Endothelial cell of umbilical vein (primary cell): ENCODE data around the gene TMEM270. TPM values are rescaled to one million over a fixed set of nuclear protein-coding genes. Genes with fewer than 3 reads are reported as not detected.

Experiments
- BruUV-seq: library from RNA; stranded (reverse); fragments of 400-500 nt; replicated peaks from 2 replicates; lab custom pipeline; 2021; lab: Mats Ljungman, UMichigan
- CTCF ChIA-PET: fragments of 300-600, 350-600 bp; sonication (Branson Sonifier 250); formaldehyde crosslinking; loops from one replicate; lab custom pipeline; 2021; ENCODE audit warnings: antibody characterized with exemption, inconsistent platforms; lab: Charles Lee
- POLR2A ChIA-PET: fragments of 300-600, 350-600 bp; sonication (Branson Sonifier 250); formaldehyde crosslinking; loops from one replicate; lab custom pipeline; 2021; ENCODE audit warnings: antibody characterized with exemption, inconsistent platforms; lab: Charles Lee
- DNase-seq: peaks from one replicate; pipeline ENCODE4 v3.0.0-alpha.2; 2011; ENCODE audit warnings: low read depth, low spot score
- FAIRE-seq: peaks from 2 replicates; lab custom pipeline; 2011; peaks lifted over from hg19 to GRCh38; lab: Jason Lieb, UNC
- H2AFZ ChIP-seq: 2 replicates; pipeline ENCODE4 v1.6.0; 2012; ENCODE audit warnings: low read depth, low read length, control low read depth, inconsistent platforms
- H3K27ac ChIP-seq: 2 replicates; pipeline ENCODE4 v1.5.1; 2011; ENCODE audit warnings: low read depth, mild to moderate bottlenecking, control low read depth, low read length, moderate library complexity; ENCODE audit not compliant: insufficient read depth
- H3K27me3 ChIP-seq, 2 experiments: 2 replicates each; pipeline versions ENCODE4 v1.6.0 to v1.6.1; 2011; ENCODE audit warnings: low read length in 2 of 2, mixed read lengths in 1 of 2; ENCODE audit not compliant: control insufficient read depth in 2 of 2, insufficient read depth in 2 of 2
- H3K36me3 ChIP-seq, 2 experiments: 2 replicates in 1 of 2; 3 replicates in 1 of 2; pipeline ENCODE4 v1.5.1; 2011; ENCODE audit warnings: low read length in 2 of 2, mild to moderate bottlenecking in 1 of 2, moderate library complexity in 1 of 2; ENCODE audit not compliant: control insufficient read depth in 2 of 2, insufficient read depth in 2 of 2; ENCODE audit errors: extremely low read depth in 1 of 2
- H3K4me1 ChIP-seq: 3 replicates; pipeline ENCODE4 v1.5.1; 2011; ENCODE audit warnings: mild to moderate bottlenecking, low read length; ENCODE audit not compliant: control insufficient read depth, insufficient read depth; ENCODE audit errors: extremely low read depth
- H3K4me2 ChIP-seq: 2 replicates; pipeline ENCODE4 v1.6.1; 2011; ENCODE audit warnings: low read length, control low read depth, mixed read lengths; ENCODE audit not compliant: insufficient read depth
- H3K4me3 ChIP-seq, 3 experiments: fragments of 200-600 bp in 1 of 3; sonication (generic), shearing (Covaris generic) in 1 of 3; replicated peaks in 1 of 3; 2 replicates each; pipeline ENCODE4 v1.5.1; 2011 to 2016; ENCODE audit warnings: control low read depth in 3 of 3, low read length in 3 of 3, mild to moderate bottlenecking in 2 of 3, inconsistent platforms in 1 of 3, low read depth in 1 of 3, moderate library complexity in 1 of 3; ENCODE audit not compliant: insufficient read depth in 1 of 3
- H3K79me2 ChIP-seq: 2 replicates; pipeline ENCODE4 v1.6.0; 2012; ENCODE audit warnings: low read length, inconsistent platforms; ENCODE audit not compliant: control insufficient read depth, insufficient read depth
- H3K9ac ChIP-seq: replicated peaks from 2 replicates; pipeline ENCODE3; 2011; ENCODE audit warnings: low read length, control low read depth; ENCODE audit not compliant: insufficient read depth; ENCODE audit errors: extremely low read depth
- H3K9me1 ChIP-seq: replicated peaks from 3 replicates; pipeline ENCODE4 v1.6.0; 2011; ENCODE audit warnings: mild to moderate bottlenecking, low read length; ENCODE audit not compliant: control insufficient read depth, insufficient read depth; ENCODE audit errors: extremely low read depth
- H3K9me3 ChIP-seq: replicated peaks from 2 replicates; pipeline ENCODE4 v1.5.1; 2012; ENCODE audit warnings: low read length, inconsistent platforms; ENCODE audit not compliant: control insufficient read depth, insufficient read depth
- H4K20me1 ChIP-seq: replicated peaks from 2 replicates; pipeline ENCODE3; 2011; ENCODE audit warnings: mild to moderate bottlenecking, low read length; ENCODE audit not compliant: control insufficient read depth, insufficient read depth; ENCODE audit errors: extremely low read depth
- CTCF ChIP-seq, 2 donors: IDR thresholded peaks; 1 replicate in 1 of 2; 2 replicates in 1 of 2; pipeline ENCODE4 v1.5.1; 2011; ENCODE audit warnings: low read length in 2 of 2, mild to moderate bottlenecking in 2 of 2, moderate library complexity in 2 of 2, control low read depth in 1 of 2, inconsistent platforms in 1 of 2, low read depth in 1 of 2; ENCODE audit not compliant: insufficient read depth in 1 of 2; ENCODE audit errors: extremely low read depth in 1 of 2
- EZH2 ChIP-seq: IDR thresholded peaks from 2 replicates; pipeline ENCODE4 v1.6.1; 2012; ENCODE audit warnings: borderline replicate concordance, low read depth, mild to moderate bottlenecking, moderate library complexity, low read length, inconsistent platforms; ENCODE audit not compliant: severe bottlenecking
- FOS ChIP-seq: IDR thresholded peaks from 2 replicates; pipeline ENCODE4 v1.6.1; 2011; ENCODE audit warnings: mild to moderate bottlenecking, low read length, moderate library complexity, borderline replicate concordance; ENCODE audit not compliant: insufficient read depth
- GATA2 ChIP-seq: IDR thresholded peaks from 2 replicates; pipeline ENCODE4 v1.7.0; 2011; ENCODE audit warnings: low read depth, mild to moderate bottlenecking, moderate library complexity, mixed read lengths, low read length; ENCODE audit not compliant: insufficient read length, insufficient read depth
- JUN ChIP-seq: IDR thresholded peaks from 2 replicates; pipeline ENCODE4 v1.6.1; 2011; ENCODE audit warnings: borderline replicate concordance, low read depth; ENCODE audit not compliant: insufficient read length, insufficient read depth
- MAX ChIP-seq: IDR thresholded peaks from 2 replicates; pipeline ENCODE4 v1.6.1; 2011; ENCODE audit not compliant: insufficient read depth, insufficient read length
- MYC ChIP-seq: IDR thresholded peaks from one replicate; pipeline ENCODE4 v1.6.1; 2011; ENCODE audit warnings: mild to moderate bottlenecking, low read depth, low read length
- POLR2A ChIP-seq: IDR thresholded peaks from 2 replicates; pipeline ENCODE4 v1.6.1; 2012; ENCODE audit warnings: low read depth, mild to moderate bottlenecking, control low read depth, low read length
- POLR2AphosphoS5 ChIP-seq: IDR thresholded peaks from 2 replicates; pipeline ENCODE4 v1.6.1; 2012; ENCODE audit warnings: low read depth, mild to moderate bottlenecking, control low read depth, low read length, moderate library complexity; ENCODE audit not compliant: insufficient read depth
- dilution Hi-C: fragments of 300-500 bp; cut with MboI; formaldehyde crosslinking; loops from one replicate; pipeline ENCODE4 v1.15.0; 2019; ENCODE audit warnings: low sequenced_read_pairs; ENCODE audit not compliant: extremely low pct_ligation_motif_present
- intact Hi-C: fragments of 100-400 bp; cut with micrococcal nuclease; formaldehyde crosslinking; loops from one replicate; pipeline ENCODE4 v1.10.0; 2022
- polyA plus RNA-seq, 4 experiments: library from polyadenylated mRNA; depleted of rRNA in 3 of 4; stranded (reverse) in 3 of 4; unstranded in 1 of 4; fragments of >200 nt; gene quantifications; 2 replicates each; pipeline versions ENCODE4 v1.2.1 to v1.2.3, GENCODE V29; 2011 to 2012; ENCODE audit warnings: missing spikeins in 1 of 4
- total RNA-seq: library from RNA; stranded (reverse); gene quantifications from 2 replicates; pipeline ENCODE4 v1.2.3, GENCODE V29; 2021

TMEM270 gene
- total and polyA plus RNA-seq, 2 donors (not counting 3 experiments of a cell fraction or from before 2014, with no cell fraction given): not detected

- ChIA-PET CTCF (interaction anchor here (1.3 kb wide), 1 partner anchor 120 kb away, joined by 5 read pairs; no protein-coding TSS in a partner anchor), POLR2A (no interaction called here)
- dilution Hi-C loops: no loop called here
These were observed 45.9 kb downstream of the TMEM270 start for GRCh38 chr7:73906874-73907273.

More at GRCh38 chr7:73906874-73907273, 45.9 kb downstream of the TMEM270 start:
- H3K9ac ChIP-seq: no peak overlapping the region
- H3K36me3 ChIP-seq: no peaks in the 10 kb centered on the region
- H3K4me1 ChIP-seq: no peaks in the 10 kb centered on the region
- intact Hi-C loops: no loop called here
- FAIRE-seq: no peak
- BruUV-seq: no TSS peak
- no peaks in the 10 kb centered on the region for H3K9me3 ChIP-seq
- DNase-seq: no peak
- H3K79me2 ChIP-seq: no peaks in the 10 kb centered on the region
- TF ChIP-seq GATA2 (no peak), MAX (no peak), POLR2A (no peak), POLR2AphosphoS5 (no peak), FOS (no peak), JUN (no peak), EZH2 (no peak), CTCF (IDR thresholded peaks at IDR 0.05; ENCODE audit: extremely low read depth in 1 of 2, insufficient read depth in 1 of 2, low read depth in 1 of 2, low read length in 2 of 2) (no peak), MYC (no peak)
- H3K27ac ChIP-seq: no peak overlapping the region
- no peak overlapping the region for H2AFZ ChIP-seq
- H3K4me2 ChIP-seq: no peak overlapping the region
- H3K27me3 ChIP-seq: no peaks in the 10 kb centered on the region
- H4K20me1 ChIP-seq: no peaks in the 10 kb centered on the region
- H3K9me1 ChIP-seq: no peaks in the 10 kb centered on the region
- no peak overlapping the region for H3K4me3 ChIP-seq
